PC-3 (cell line): ENCODE measurements around the gene TMEM163.

Experiments
- CTCF ChIP-seq: fragments of 300-600 bp; sonication (generic); conservative IDR thresholded peaks from 2 replicates; pipeline ENCODE4 v1.5.1; 2017; ENCODE audit warnings: antibody characterized with exemption, low read depth, mild to moderate bottlenecking, low read length
- EZH2 ChIP-seq: fragments of 300-600 bp; sonication (generic); IDR thresholded peaks from one replicate; pipeline ENCODE4 v1.6.1; 2017; ENCODE audit warnings: antibody characterized with exemption, mild to moderate bottlenecking, low read length; ENCODE audit not compliant: unreplicated experiment

- TF ChIP-seq EZH2 (no peak), CTCF (no peak)
These were observed 259.9 kb downstream of the TMEM163 start for GRCh38 chr2:134458950-134459349.
